ENCODE results near the gene SPI1.

GRCh38 chr11:47407746-47408590 lies 29.6 kb upstream of the SPI1 start, which contains the start of gene SLC39A13:
- TF ChIP-seq POLR2A (IDR thresholded peaks at IDR 0.05; ENCODE audit: low read length) (peak; percentile 80), GATA1 (IDR thresholded peaks at IDR 0.05; ENCODE audit: low read depth, low read length) (no peak)
